GM12874 (cell line): ENCODE measurements around the gene RUBCNL.

Experiments
- TF ChIP-seq, protein P1 (sequence below): IDR thresholded peaks from 2 replicates; pipeline ENCODE4 v1.5.1; 2011; ENCODE audit warnings: low read depth, mild to moderate bottlenecking, control low read depth, low read length, moderate library complexity; ENCODE audit not compliant: insufficient read depth

Gene RUBCNL

DNA sequence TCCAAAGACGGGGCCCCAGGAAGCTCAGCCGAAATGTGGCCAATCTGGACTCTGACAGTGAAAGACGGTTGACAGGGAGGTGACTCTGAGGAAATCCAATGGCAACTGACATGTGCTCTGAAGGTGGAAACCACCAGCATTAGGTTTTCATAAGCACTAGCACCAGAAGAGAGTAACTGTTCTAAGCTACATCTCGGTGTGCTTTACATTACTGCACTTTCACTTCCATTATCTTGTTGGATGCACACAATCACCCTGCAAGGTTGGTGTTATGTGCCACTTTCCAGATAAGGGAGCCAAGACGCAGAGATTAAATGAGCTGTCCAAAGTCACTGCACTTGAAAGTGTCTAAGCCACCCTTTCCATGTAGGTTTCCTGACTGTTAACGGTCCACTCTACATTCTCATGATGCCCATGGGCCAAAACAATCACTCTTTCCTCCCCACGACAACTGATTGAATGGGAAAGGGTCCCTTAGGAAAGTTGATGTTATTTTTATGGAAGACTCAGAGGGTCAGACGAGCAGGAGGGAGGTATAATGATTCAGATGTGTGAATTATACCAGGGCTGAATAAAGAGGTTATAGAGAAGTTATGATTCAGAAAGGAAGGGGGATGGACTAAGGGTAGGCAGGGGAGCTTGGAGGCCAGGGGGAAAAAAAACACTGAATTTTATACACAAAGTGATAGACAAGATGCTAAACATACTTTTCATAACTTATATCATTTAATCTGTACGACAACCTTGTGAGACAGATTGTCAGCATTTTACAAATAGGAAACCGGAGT is 52.8 kb downstream of the RUBCNL start:
- TF ChIP-seq, protein P1, sequence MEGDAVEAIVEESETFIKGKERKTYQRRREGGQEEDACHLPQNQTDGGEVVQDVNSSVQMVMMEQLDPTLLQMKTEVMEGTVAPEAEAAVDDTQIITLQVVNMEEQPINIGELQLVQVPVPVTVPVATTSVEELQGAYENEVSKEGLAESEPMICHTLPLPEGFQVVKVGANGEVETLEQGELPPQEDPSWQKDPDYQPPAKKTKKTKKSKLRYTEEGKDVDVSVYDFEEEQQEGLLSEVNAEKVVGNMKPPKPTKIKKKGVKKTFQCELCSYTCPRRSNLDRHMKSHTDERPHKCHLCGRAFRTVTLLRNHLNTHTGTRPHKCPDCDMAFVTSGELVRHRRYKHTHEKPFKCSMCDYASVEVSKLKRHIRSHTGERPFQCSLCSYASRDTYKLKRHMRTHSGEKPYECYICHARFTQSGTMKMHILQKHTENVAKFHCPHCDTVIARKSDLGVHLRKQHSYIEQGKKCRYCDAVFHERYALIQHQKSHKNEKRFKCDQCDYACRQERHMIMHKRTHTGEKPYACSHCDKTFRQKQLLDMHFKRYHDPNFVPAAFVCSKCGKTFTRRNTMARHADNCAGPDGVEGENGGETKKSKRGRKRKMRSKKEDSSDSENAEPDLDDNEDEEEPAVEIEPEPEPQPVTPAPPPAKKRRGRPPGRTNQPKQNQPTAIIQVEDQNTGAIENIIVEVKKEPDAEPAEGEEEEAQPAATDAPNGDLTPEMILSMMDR = no peak

DNA sequence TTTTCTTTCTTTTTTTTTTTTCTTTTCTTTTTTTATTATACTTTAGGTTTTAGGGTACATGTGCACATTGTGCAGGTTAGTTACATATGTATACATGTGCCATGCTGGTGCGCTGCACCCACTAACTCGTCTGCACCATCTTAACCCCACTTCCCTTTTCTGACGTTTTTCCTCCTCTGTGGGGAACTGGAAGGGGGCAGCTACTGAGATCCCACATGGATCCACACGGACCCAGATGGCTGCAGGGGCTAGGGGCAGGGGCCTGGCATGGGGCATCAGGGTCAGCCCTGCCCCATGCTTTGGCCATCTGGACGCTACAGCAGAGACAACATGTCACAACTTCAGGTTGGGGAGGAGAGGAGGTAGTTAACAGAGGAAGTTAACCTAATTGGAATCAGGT is 54.3 kb downstream of the RUBCNL start:
- TF ChIP-seq, protein P1 = no peak

DNA sequence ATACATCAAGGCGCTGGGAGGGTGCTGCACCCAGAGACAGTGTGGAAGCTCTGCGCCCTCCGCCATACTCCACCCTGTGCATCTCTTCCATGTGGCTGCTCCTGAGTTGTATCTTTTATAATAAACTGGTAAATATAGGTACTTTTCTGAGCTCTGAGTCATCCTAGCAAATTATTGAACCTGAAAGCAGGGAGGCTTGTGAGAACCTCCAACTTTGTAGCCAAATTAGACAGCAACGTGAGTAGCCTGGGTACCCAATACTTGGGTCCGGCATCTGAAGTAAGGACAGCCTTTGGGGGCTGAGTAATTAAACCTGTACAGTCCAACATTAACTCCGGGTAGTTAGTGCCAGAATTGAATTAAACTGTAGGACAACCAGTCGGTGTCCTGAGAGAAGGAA is 57.4 kb downstream of the RUBCNL start:
- TF ChIP-seq, protein P1 = no peak

DNA sequence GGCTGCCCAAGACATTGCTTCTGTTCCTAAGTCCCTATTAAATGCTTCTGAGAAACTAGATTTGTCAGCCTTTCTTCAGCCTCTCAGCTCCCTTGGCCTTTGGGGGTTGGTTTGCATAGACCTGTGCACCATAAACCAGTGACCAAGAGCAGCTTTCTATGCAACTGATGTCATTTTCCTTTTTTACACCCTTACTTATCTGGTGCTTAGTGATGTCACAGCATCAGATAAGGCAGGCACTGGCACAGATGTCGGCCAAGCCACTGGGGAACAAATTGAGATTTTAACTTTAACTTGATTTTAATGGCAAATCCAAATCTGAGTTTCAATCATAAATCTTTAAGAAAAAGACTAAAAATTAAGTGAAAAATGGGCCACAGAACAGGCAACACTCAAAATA is 59.8 kb downstream of the RUBCNL start:
- TF ChIP-seq, protein P1 = no peak

DNA sequence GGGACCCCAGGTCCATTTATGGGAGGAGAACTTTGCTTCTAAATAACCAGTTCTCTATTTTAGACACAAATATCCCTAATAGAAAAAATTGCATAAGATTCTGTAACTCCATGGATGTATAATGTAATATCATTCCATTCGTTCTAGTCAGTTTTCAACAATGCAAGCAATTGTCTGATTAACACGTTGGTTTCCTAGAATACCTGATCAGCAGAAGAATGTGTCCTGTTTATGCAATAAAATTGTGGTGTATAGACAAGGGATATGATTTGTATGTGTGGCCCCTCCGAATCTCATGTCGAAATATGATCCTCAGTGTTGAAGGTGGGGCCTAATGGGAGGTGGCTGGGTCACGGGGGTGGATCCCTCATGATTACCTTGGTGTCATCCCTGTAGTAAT is 62.1 kb downstream of the RUBCNL start:
- TF ChIP-seq, protein P1 = no peak

DNA sequence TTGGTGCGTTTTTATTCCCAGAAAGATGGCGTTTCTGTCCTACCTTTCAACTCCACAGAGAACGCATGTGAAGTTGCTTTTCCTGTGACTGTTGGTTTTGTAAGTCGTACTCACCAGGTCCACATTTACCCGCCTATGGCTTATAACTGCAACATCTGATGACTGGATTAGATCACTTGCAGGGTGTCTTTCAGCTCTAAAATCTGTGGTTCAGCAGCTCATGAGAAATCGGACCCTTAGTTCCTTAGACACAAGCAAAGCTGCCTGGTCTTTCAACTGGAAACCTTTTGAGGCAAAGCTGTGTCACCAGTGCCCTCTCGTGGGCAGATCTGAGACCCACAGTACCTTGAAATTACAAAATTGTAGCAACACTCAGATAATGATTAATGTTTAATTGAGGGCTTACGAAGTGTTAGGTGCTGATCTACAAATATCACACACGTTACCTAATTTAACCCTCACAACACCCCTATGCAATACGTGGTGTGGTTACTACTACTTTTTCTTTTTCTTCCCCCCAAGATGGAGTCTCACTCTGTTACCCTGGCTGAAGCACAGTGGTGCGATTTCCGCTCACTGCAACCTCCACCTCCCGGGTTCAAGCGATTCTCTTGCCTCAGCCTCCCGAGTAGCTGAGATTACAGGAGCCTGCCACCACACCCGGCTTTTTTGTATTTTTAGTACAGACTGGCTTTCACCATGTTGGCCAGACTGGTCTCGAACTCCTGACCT is 65.4 kb downstream of the RUBCNL start:
- TF ChIP-seq, protein P1 = peak; percentile 79

DNA sequence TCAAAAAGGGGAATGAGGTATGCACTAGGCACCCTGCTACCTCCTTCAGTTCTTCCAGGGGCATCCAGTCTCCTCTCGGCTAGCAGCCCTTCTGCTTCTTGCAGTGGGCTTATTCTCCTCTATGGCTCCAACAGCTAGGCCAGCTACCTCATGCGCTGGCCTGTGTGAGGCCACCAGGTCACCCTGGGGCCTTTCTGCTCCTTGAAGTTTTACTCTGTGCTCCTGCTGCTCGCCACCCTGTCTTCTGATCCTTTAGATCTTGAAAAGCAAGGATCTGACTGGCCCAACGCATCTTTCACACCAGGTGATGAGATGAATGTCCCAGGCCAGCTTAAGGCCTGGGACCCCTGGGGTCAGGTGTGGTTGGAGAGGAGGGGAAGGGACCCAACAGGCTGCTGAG is 66.2 kb downstream of the RUBCNL start:
- TF ChIP-seq, protein P1 = no peak
